Activated CD4-positive, alpha-beta T cell treated with anti-CD3 and anti-CD28 coated beads, Interleukin-2, amount 50 U/mL, for 16 hours (primary cell): ENCODE results near the gene RAE1.

Source experiments
- DNase-seq: peaks from one replicate; pipeline ENCODE4 v3.0.0-alpha.2; 2020

The RAE1 gene, protein sequence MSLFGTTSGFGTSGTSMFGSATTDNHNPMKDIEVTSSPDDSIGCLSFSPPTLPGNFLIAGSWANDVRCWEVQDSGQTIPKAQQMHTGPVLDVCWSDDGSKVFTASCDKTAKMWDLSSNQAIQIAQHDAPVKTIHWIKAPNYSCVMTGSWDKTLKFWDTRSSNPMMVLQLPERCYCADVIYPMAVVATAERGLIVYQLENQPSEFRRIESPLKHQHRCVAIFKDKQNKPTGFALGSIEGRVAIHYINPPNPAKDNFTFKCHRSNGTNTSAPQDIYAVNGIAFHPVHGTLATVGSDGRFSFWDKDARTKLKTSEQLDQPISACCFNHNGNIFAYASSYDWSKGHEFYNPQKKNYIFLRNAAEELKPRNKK

DNA sequence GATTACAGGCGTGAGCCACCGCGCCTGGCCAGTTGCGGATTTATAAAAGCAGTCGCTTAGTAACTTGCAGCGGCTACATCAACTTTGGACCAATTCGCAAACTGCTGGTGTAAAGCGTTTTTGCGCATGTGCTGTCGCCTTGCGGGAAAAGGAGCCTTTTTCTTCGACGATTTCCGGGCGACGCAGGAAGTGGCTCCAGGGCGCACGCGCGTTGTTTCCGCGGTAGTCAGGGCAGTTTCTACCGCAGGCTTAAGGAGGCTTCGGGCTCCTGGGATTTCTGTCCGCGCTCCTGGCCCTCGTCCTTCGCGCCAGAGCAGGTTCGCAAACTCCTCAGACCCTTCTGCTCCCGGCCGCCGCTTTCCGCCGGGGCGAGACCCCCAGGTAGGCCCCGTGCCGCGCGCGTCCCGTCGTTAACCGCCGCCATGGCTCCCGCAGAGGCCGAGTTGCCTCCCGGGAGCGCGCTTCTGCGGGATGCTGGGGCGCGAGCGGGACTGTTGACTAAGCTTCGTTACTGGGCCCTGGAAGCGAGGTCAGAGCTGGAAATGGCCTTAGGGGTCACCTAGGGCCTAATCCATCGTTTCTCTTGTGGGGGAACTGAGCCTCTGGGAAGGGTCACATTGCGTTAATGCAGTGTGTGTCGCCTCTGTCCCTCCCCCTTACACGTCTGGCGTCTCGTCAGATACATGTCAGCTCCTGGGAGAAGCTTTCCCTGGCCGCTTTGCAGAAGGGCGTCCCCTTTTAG lies at the start of gene RAE1:
Gene RAE1 (plus strand): TSS at position 214 of the 742 bp plus-strand sequence. CDS start 2,784 bp downstream, outside the sequence.
- peak; percentile 90 for DNase-seq

DNA sequence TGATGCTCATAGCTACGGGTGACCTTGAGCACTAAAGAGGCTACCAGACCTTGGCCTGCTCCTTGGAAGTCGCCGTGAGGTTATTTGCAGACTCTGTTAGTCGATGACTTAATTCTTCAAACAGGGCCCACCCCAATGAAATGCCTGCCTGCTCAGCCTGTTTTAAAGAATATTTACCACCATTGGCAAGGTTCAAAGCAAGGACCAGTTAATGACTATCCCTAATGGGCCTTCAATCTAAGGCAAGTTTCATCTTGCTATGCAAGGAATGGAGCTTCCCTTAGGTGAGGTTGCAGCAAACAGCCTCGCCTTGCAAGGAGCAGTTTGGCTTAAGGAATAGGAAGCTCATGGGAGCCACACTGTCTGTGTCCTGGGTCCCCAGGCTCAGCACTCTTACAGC lies 44.3 kb upstream of the RAE1 start:
- no peak for DNase-seq

- DNase-seq, result no peak
These were observed 42.4 kb upstream of the RAE1 start for GRCh38 chr20:57308451-57309271.

GRCh38 chr20:57309544-57310115 lies 41.4 kb upstream of the RAE1 start:
- DNase-seq, result no peak

- DNase-seq, result no peak
These were observed 40.1 kb upstream of the RAE1 start for GRCh38 chr20:57310821-57311514.

DNA sequence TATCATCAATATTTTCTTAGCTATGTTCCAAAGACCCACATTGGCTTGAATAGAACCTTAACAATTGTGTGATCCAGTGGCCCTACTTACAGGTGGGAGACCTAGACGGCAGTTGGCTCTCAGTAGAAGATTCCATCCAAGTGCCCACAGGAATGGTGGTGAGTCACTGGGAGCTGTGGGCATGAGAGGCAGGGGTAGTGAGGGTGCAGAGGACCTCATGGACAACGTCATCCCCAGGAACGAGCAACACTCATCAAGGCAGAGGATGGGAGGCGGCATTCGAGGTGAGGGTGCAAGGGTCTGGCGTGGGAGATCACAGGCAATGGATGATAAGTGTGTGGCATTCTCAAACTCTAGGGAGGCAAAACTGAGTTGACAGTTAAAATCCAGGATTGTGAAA lies 38.9 kb upstream of the RAE1 start:
- DNase-seq, result no peak

GRCh38 chr20:57313230-57313629 lies 37.8 kb upstream of the RAE1 start:
- DNase-seq, result no peak

DNA sequence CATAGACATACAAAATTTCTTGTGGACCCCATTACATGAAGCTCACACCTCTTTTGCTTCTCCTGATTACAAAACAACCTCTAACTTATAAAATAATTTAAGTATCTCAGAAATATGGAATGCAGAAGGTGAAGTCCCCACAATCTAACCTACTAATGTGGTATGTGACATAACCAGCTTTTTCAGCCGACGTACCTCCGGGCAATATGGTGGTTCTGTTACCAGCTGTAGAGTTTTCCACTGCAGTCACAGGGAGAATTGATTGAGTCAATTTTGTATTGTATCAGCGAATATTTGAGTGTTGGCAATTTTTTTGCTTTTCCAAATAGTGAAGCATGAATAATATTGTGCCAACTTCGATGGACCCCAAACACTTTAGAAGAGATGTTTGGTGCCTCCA lies 37.1 kb upstream of the RAE1 start:
- no peak for DNase-seq

DNA sequence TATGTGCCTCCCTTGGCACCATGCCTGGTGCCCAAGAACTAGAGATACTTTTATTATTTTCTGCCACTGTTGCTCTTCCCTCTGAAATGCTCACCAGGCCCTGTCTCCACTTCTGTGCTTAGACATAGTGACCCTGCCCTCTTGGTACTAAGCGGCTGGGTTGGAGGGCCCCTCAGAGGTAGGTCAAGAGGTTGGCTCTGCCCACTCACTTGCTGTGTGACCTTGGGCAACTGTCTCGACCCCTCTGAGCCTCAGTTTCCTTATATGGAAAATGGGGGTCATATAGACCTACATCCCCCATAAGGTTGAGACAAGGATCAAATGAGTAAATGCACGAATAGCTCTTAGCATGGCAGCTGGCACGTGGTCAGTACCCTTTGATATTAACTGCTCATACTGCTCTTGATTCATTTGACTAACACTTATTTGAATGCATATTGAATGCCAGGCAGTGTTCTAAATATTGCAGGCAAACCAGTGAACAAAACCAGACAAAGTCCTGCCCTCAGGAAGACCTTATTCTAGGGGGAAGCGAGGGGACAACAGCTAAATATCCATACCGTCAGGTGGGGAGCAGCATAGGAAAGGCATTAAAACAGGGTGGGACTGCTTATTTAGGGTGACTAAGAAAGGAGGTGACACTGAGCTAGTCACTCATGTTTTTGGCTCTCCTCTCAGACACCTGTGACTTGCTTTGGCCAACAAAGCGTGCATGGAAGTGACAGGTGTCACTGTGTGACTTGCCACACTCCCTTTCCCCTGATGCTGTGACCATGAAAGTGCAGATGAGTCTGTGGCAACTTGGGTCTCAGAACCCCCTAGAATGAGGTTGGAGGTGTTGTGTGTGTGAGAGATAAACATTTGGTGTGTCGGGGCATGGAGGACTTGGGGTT lies 35.7 kb upstream of the RAE1 start:
- no peak for DNase-seq

DNA sequence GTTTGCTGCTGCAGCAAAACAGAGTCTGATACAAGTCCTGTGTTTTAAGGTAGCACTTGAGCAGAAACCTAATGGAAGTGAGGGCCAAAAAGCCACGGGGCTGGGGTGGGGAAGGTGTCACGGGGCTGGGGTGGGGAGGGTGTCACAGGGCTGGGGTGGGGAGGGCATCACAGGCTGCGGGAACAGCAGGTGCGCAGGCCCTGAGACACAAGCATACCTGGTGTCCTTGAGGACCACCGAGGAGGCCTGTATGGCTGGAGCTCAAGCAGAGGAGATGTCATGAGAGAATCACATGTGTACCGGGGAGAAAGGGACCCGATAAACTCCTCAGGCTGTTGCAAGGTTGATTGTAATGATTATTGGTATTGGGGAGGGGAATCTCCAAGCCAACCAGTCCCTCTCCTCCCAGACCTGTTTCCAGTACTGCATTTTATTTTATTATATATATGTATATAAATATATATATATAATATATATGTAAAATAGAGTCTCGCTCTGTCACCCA lies 35.0 kb upstream of the RAE1 start:
- DNase-seq, result no peak

DNA sequence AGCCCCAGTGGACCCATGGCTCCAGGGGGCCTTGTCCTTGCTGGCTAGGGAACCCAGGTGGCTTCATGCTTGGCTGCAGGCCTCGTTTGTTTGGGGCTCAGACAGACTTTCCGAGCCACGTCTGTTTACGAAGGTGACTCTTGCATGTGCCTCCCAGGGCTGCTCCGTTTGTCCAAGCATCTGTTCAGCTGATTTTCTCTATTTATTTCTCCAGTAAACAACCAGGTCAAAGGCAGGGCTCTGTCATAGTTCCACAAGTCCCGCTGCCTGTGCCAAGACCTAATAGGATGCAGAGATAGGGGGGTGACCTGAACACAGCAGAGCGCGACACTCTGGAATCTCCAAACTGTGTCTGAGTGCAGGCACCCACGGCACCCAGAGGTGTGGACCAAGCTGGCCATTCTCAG lies 34.3 kb upstream of the RAE1 start:
- no peak for DNase-seq

DNA sequence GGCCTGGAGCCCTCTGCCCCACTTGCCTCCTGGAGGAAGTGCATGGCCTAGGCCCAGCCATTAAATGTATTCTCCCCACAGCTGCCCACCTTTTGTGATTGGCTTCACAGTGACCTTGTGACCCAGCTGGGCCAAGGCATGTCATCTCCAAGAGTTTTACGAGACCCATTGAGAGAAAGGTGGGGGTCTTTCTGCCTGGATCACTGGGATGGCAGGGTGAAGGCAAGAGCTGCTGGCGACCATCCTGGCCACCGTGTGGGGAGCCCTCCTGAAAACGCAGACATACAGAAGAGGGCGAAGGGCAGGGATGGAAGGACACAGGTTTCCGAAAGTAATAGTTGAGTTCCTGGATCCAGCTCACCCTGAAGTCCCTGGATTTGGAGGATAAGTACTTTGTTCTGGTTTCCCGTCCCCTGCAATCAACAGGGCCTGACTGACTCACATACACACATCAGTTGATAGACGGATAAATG lies 33.7 kb upstream of the RAE1 start:
- DNase-seq, result no peak

DNA sequence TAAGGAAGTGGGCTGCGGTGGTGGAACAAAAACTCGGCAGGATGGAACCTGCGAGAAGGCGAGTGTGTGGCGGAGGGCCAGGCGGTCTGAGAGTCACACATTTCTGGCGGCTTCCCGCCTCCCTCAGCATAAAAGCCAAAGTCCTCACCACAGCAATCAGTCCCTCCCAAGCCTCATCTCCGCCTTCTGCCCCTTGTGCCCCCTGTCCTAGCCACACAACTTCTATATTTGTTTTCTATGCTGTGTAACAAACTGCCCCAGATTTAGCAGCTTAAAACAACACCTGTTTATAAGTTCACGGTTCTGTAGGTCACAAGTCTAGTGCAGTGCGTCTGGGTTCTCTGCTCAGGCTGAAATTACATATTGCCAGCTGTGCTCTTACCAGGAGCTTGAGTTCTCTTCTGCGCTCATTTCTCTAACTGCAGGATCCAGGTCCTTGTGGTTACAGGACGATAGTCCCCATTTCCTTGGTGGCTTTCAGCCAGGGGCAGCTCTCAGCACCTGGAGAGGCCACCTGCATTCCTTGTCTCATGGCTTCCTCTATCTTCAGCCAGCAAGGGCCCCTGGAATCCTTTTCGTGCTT lies 33.2 kb upstream of the RAE1 start:
- no peak for DNase-seq

DNA sequence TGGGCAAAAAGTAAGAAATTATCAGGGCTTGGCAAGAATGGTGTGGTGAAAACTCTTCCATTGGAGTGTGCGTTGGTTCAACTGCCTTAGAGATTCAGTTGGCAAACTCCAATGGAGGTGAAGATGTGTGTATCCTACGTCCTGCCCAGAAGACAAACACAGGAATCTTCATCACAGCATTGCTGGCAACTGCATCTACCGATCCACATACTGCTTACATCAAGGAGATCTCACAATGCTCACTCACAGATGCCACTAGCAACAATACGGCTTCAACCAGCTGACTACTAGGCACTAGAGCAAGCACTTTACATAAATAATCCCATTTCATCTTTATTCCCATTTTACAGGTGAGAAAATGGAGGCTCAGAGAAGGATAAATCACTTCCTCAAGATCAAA lies 31.5 kb upstream of the RAE1 start:
- DNase-seq, result no peak

- DNase-seq, result no peak
These were observed 30.7 kb upstream of the RAE1 start for GRCh38 chr20:57320358-57320757.

DNA sequence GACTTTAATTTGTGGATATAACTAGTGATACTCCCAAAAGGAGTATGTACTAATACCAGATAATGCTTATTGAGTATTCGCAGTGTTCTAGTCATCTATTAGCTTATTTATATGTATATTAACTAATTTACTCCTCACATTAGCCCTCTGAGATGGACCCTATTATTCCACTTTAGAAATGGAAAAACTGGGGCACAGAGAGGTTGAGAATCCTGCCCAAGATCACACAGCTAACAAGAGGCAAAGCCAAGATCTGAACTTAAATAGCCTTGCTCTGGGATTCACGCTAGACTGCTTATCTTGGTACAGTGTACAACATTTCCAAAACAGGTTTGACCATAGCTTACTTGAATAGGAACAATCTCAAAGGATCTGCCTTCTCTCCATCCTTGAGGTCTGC lies 29.9 kb upstream of the RAE1 start:
- DNase-seq, result no peak

- DNase-seq, result no peak
These were observed 28.6 kb upstream of the RAE1 start for GRCh38 chr20:57322476-57322875.

DNA sequence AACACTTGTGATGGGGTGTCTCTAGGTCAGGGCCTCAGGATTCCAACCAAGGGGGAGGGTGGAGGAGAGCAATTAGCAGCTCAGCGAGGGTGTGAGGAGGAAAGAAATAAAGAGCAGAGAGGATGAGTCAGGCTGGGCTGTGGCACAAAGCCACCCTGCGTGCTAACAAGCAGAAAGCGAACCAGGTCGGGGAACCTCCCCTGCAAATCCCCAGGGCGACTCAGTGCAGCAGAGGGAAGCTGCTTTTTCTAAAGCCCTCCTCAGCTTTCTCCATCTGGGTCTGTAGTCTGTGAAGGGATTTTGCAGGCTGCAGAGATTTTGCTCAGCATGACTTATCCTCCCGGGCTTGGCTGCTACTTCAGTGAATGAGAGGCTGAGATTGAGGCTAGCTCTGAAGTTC lies 28.0 kb upstream of the RAE1 start:
- no peak for DNase-seq

DNA sequence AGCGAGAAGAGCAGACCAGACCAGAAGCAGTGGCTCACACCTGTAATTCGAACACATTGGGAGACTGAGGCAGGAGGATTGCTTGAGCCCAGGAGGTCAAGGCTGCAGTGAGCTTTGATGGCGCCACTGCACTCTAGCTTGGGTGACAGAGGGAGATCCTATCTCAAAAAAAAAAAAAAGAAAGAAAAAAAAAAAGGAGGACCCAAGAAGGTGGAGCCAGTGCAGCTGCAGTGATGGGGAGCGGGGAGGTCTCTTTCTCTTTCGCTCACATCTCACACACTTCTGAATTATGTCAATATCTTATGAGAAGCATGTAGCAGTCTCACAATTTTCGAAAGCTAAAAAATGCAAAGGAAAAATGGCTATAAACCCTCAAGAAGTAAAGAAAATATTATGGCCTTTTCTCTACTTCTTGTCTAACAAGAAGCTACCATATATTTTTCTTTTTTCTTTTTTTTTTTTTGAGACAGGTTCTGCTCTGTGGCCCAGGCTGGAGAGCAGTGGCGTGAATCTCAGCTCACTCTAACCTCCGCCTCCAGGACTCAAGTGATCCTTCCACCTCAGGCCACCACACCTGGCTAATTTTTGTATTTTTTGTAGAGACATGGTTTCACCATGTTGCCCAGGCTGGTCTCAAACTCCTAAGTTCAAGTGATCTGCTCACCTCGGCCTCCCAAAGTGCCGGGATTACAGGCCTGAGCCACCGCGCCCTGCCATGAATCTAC lies 25.3 kb upstream of the RAE1 start:
- DNase-seq, result no peak
